ENCODE measurements around the gene DTNB.

Gene DTNB

DNA sequence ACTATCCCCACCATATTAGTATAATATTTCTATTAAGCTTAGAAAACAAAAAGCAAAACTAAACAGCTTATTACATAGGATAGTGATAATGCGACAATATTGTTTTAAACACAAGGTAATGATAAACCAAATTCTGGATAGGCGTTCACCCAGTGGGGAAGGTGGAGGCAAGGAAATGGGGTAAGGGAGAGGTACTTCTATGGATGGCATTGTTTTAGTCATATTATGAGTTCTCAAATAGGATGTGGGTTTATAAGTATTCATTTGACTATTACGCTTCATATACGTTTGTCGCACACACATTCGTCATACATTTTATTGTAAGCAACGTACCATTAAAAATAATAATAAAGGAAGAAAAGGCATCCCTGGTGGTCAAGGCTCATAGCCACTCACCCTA is 242.8 kb downstream of the DTNB start:
- DNase-seq (ENCODE audit: low spot score): no peak
- in situ Hi-C loops (cut with MboI; ENCODE audit: low sequenced_read_pairs, unreplicated experiment): no loop called here
- TF ChIP-seq, protein P1, sequence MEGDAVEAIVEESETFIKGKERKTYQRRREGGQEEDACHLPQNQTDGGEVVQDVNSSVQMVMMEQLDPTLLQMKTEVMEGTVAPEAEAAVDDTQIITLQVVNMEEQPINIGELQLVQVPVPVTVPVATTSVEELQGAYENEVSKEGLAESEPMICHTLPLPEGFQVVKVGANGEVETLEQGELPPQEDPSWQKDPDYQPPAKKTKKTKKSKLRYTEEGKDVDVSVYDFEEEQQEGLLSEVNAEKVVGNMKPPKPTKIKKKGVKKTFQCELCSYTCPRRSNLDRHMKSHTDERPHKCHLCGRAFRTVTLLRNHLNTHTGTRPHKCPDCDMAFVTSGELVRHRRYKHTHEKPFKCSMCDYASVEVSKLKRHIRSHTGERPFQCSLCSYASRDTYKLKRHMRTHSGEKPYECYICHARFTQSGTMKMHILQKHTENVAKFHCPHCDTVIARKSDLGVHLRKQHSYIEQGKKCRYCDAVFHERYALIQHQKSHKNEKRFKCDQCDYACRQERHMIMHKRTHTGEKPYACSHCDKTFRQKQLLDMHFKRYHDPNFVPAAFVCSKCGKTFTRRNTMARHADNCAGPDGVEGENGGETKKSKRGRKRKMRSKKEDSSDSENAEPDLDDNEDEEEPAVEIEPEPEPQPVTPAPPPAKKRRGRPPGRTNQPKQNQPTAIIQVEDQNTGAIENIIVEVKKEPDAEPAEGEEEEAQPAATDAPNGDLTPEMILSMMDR (IDR thresholded peaks at IDR 0.05; ENCODE audit: borderline replicate concordance, control extremely low read depth, extremely low read depth, insufficient read depth, missing control alignments): no peak

DNA sequence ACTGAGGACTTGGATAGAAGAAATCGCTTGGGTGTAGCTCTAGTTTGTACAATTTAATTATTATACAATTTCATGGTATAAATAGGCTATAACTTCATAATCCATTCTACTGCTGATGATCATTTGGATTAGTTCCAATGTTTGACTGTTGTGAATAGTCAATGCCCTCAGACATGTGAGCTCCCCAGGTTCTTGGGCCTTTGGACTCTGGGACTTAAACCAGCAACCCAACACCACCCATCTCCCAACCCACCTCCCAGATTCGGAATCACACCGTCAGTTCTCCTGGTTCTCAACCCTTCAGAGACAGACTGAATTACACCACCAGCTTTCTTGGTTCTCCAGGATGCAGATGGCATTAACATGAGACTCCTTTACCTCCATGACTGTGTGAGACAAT is 247.1 kb downstream of the DTNB start:
- DNase-seq (ENCODE audit: low spot score): no peak
- TF ChIP-seq, protein P1 (IDR thresholded peaks at IDR 0.05; ENCODE audit: borderline replicate concordance, control extremely low read depth, extremely low read depth, insufficient read depth, missing control alignments): no peak
- in situ Hi-C loops (cut with MboI; ENCODE audit: low sequenced_read_pairs, unreplicated experiment): no loop called here

DNA sequence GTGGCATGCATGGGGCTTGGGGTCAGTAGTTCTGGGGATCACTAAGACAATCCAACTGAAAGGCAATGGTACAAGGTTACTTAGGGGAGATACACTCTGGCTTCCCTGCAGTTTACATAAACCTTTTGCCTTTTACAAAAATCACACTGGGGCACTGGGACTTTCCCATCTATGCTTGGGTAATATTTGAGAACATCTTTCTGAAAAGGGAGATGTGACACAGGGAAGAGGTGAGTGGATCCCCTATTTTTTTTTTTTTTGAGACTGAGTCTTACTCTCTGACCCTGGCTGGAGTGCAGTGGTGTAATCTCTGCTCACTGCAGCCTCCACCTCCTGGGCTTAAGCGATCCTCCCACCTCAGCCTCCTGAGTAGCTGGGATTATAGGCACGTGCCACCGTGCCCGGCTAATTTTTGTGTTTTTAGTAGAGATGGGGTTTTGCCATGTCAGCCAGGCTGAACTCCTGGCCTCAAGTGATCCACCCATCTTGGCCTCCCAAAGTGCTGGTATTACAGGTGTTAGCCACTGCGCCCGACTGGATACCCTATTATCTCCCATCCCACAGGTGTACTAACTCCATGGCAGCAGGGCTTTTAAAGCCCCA is 248.8 kb downstream of the DTNB start:
- DNase-seq (ENCODE audit: low spot score): peak; percentile 38
- TF ChIP-seq, protein P1 (IDR thresholded peaks at IDR 0.05; ENCODE audit: borderline replicate concordance, control extremely low read depth, extremely low read depth, insufficient read depth, missing control alignments): no peak
- in situ Hi-C loops (cut with MboI; ENCODE audit: low sequenced_read_pairs, unreplicated experiment): no loop called here

DNA sequence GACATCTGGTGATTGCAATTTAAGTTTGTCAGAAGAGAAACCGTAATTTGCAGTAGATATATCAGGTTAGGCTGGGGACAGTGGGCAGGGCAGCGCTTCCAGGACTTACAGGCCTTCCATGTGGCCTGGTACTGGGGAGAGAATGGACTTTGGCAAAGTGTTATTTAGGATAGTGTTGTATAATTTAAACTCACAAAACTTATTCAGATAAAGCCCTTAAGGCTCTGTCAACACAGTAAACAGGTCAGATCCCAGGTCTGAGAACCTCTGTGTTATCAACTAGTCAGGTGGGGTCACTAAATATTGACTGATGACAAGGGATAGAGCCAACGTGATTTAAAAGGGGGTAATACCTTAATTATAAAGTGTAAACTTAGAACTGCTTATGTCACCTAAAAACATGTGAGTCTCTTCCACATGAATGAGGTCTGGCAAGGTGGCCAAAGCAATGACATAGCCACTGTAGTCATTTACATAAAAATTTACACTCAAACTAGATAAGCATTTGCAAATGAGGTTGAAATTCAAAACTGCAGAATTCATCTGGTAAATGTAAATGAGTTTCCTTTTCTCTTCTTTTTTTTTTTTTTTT is 251.5 kb downstream of the DTNB start:
- peak; percentile 40 for DNase-seq (ENCODE audit: low spot score)
- TF ChIP-seq, protein P1 (IDR thresholded peaks at IDR 0.05; ENCODE audit: borderline replicate concordance, control extremely low read depth, extremely low read depth, insufficient read depth, missing control alignments): no peak
- in situ Hi-C loops (cut with MboI; ENCODE audit: low sequenced_read_pairs, unreplicated experiment): no loop called here

DNA sequence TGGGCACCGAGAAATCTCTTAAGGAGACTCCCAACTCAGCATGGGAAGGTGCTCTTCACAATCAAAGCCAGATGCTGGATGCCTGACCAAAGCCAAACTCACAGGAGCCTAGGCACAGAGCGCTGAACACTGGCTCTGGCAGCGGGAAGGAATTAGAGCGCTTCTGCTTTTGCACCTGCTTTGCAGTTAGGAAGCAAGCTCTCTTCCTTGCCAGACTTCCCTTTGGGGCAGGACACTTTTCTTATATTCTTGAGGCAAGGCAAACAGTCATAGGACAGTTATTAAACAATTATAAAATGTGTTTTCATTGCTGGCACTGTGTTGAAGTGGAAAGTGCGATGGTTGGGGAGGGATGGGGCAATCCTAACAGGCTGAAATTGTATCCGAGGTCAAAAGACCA is 252.1 kb downstream of the DTNB start:
- no peak for DNase-seq (ENCODE audit: low spot score)
- in situ Hi-C loops (cut with MboI; ENCODE audit: low sequenced_read_pairs, unreplicated experiment): no loop called here
- TF ChIP-seq, protein P1 (IDR thresholded peaks at IDR 0.05; ENCODE audit: borderline replicate concordance, control extremely low read depth, extremely low read depth, insufficient read depth, missing control alignments): no peak

DNA sequence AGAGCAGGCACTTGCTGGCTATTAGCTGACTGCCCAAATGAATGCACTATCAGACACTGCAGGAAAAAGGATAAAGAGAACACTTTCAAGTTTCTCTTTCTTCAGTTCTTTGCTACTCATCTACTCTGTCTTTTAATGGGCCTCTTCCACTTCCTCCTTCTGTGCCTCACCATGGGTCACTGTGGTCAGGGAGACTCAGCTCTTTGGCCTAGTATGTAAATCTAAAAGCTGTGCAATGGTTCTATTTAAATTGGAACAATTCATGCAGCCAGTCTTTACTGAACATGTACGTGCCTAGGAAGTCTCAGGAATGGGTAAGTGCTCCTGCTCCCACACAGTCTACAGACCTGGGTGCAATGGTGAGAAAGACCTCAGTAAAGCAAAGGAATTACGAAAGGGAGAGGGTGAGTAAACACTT is 252.5 kb downstream of the DTNB start:
- peak; percentile 51 for DNase-seq (ENCODE audit: low spot score)
- TF ChIP-seq, protein P1 (IDR thresholded peaks at IDR 0.05; ENCODE audit: borderline replicate concordance, control extremely low read depth, extremely low read depth, insufficient read depth, missing control alignments): no peak
- in situ Hi-C loops (cut with MboI; ENCODE audit: low sequenced_read_pairs, unreplicated experiment): no loop called here
